Body of pancreas (tissue), 4 donors: ENCODE results near the gene ENOX2.

Experiments
- CTCF ChIP-seq, 7 experiments: fragments of 450-650 bp in 4 of 7; fragments of 200-600 bp in 3 of 7; sonication (generic) in 3 of 7; IDR thresholded peaks; one replicate each; pipeline ENCODE4 v1.5.1; 2016 to 2019; ENCODE audit warnings: antibody characterized with exemption in 7 of 7
- POLR2A ChIP-seq, 3 donors: fragments of 450-650 bp; IDR thresholded peaks; one replicate each; pipeline ENCODE4 v1.6.1; 2016; ENCODE audit warnings: antibody characterized with exemption in 3 of 3, mild to moderate bottlenecking in 2 of 3

GRCh38 chrX:130834830-130835229 lies 68.2 kb downstream of the ENOX2 start:
- TF ChIP-seq CTCF (IDR thresholded peaks at IDR 0.05): no peak
- no peak for TF ChIP-seq POLR2A (IDR thresholded peaks at IDR 0.05)
